Activated CD8-positive, alpha-beta memory T cell treated with anti-CD3 and anti-CD28 coated beads, Interleukin-2, amount 50 U/mL, for 48 hours (primary cell): Measurements from ENCODE around the gene MAST4.

Source experiments
- DNase-seq: peaks from one replicate; pipeline ENCODE4 v3.0.0-alpha.2; 2020

Gene MAST4

GRCh38 chr5:66979738-66980137 lies 383.5 kb downstream of the MAST4 start:
- no peak for DNase-seq

GRCh38 chr5:66981266-66982055 lies 385.3 kb downstream of the MAST4 start:
- no peak for DNase-seq

GRCh38 chr5:66982056-66982387 lies 385.8 kb downstream of the MAST4 start:
- no peak for DNase-seq

- no peak for DNase-seq
Observed at GRCh38 chr5:66982470-66982869, 386.3 kb downstream of the MAST4 start.

GRCh38 chr5:66985417-66985816 lies 389.2 kb downstream of the MAST4 start:
- no peak for DNase-seq

GRCh38 chr5:66986009-66986408 lies 389.8 kb downstream of the MAST4 start:
- DNase-seq = no peak

- no peak for DNase-seq
Observed at GRCh38 chr5:66986534-66986933, 390.3 kb downstream of the MAST4 start.

GRCh38 chr5:66987126-66987525 lies 390.9 kb downstream of the MAST4 start:
- no peak for DNase-seq

- no peak for DNase-seq
Observed at GRCh38 chr5:66987540-66987939, 391.3 kb downstream of the MAST4 start.

- DNase-seq = no peak
Observed at GRCh38 chr5:66987949-66988838, 392.0 kb downstream of the MAST4 start.

GRCh38 chr5:66989286-66989685 lies 393.1 kb downstream of the MAST4 start:
- no peak for DNase-seq

- no peak for DNase-seq
Observed at GRCh38 chr5:66989781-66990180, 393.6 kb downstream of the MAST4 start.

GRCh38 chr5:66991746-66992145 lies 395.6 kb downstream of the MAST4 start:
- DNase-seq = no peak

- no peak for DNase-seq
Observed at GRCh38 chr5:66992547-66992946, 396.4 kb downstream of the MAST4 start.

GRCh38 chr5:66993448-66993847 lies 397.3 kb downstream of the MAST4 start:
- no peak for DNase-seq

GRCh38 chr5:66993882-66994281 lies 397.7 kb downstream of the MAST4 start:
- DNase-seq = no peak

- no peak for DNase-seq
Observed at GRCh38 chr5:66994790-66995189, 398.6 kb downstream of the MAST4 start.

- DNase-seq = no peak
Observed at GRCh38 chr5:67000794-67001475, 404.7 kb downstream of the MAST4 start.

- no peak for DNase-seq
Observed at GRCh38 chr5:67002832-67003684, 406.9 kb downstream of the MAST4 start.

- DNase-seq = no peak
Observed at GRCh38 chr5:67003685-67003934, 407.4 kb downstream of the MAST4 start.

- peak; percentile 89 for DNase-seq
Observed at GRCh38 chr5:67003935-67004729, 407.9 kb downstream of the MAST4 start.

- DNase-seq = no peak
Observed at GRCh38 chr5:67004730-67005350, 408.6 kb downstream of the MAST4 start.
